ENCODE measurements around the gene TFAP2B. TPM values are rescaled to one million over a fixed set of nuclear protein-coding genes. Genes with fewer than 3 reads are reported as not detected.

The TFAP2B gene
- total RNA-seq, 2 donors from 2014 or later, result not detected

- ATAC-seq (no peak), DNase-seq (no peak)
- intact Hi-C loops (cut with DNase I), result no loop called here
Observed at GRCh38 chr6:50891290-50891689, 72.6 kb downstream of the TFAP2B start.

Other genes starting within 250 kb of the TFAP2B start
- not detected for gene TFAP2D, start 105.3 kb upstream of the TFAP2B start, total RNA-seq

All from left cardiac atrium (tissue), 4 donors.